Frontal cortex (tissue), 4 donors: ENCODE results near the gene NKRF. TPM values are rescaled to one million over a fixed set of nuclear protein-coding genes. Genes with fewer than 3 reads are reported as not detected.

Experiments
- DNase-seq, 2 donors: peaks; one replicate each; pipeline ENCODE4 v3.0.0; 2012; ENCODE audit warnings: low spot score in 2 of 2
- FAIRE-seq: peaks from 2 replicates; lab custom pipeline; 2012; peaks lifted over from hg19 to GRCh38; lab: Jason Lieb, UNC
- total RNA-seq: library from RNA; depleted of rRNA; stranded (reverse); fragments of >200 nt; gene quantifications from one replicate; pipeline ENCODE4 v1.2.3, GENCODE V29; 2014
- donor health status: control.
- donor health status: control.
- donor health status: control.

NKRF gene
- total RNA-seq, 1 donor from 2014 or later: 15.1 TPM

- FAIRE-seq (no peak), DNase-seq (no peak)
These were observed 11.4 kb upstream of the NKRF start for GRCh38 chrX:119617517-119618164.

- DNase-seq (no peak), FAIRE-seq (no peak)
These were observed 8.6 kb upstream of the NKRF start for GRCh38 chrX:119614776-119615175.

GRCh38 chrX:119607018-119607389 lies 780 bp upstream of the NKRF start:
- no peak for DNase-seq
- no peak for FAIRE-seq

- peak in 1 of 2 donors; percentile 45 for DNase-seq
- FAIRE-seq: no peak
These were observed 552 bp downstream of the NKRF start for GRCh38 chrX:119605464-119606279.

- FAIRE-seq: no peak
- no peak for DNase-seq
These were observed 1.3 kb downstream of the NKRF start for GRCh38 chrX:119604766-119605463.

- FAIRE-seq (no peak), DNase-seq (no peak)
These were observed 3.4 kb downstream of the NKRF start for GRCh38 chrX:119602701-119603255.

- FAIRE-seq (no peak), DNase-seq (no peak)
These were observed 16.4 kb downstream of the NKRF start for GRCh38 chrX:119589810-119590209.

- DNase-seq: no peak
- FAIRE-seq: no peak
These were observed 22.7 kb downstream of the NKRF start for GRCh38 chrX:119583431-119584059.

- FAIRE-seq (no peak), DNase-seq (no peak)
These were observed 26.8 kb downstream of the NKRF start for GRCh38 chrX:119579414-119579813.

- DNase-seq (peak; percentile 82 to 84), FAIRE-seq (no peak)
These were observed 31.6 kb downstream of the NKRF start, which contains the start of gene UBE2A for GRCh38 chrX:119574394-119575266. TSS of gene UBE2A (plus strand) at chrX:119574563. CDS start at chrX:119574712, 149 bp downstream.

GRCh38 chrX:119573840-119574393 lies 32.3 kb downstream of the NKRF start:
- FAIRE-seq (no peak), DNase-seq (peak; percentile 18 to 20)

GRCh38 chrX:119573222-119573621 lies 33.0 kb downstream of the NKRF start:
- FAIRE-seq: no peak
- no peak for DNase-seq

- no peak for DNase-seq
- no peak for FAIRE-seq
These were observed 35.8 kb downstream of the NKRF start for GRCh38 chrX:119570351-119570835.

GRCh38 chrX:119565107-119565663 lies 41.0 kb downstream of the NKRF start, which contains the start of gene STEEP1:
TSS of gene STEEP1 (minus strand) at chrX:119565409. CDS start at chrX:119565355, 54 bp downstream.
- peak; percentile 48 to 64 for DNase-seq
- no peak for FAIRE-seq

GRCh38 chrX:119552508-119552907 lies 53.7 kb downstream of the NKRF start:
- DNase-seq (no peak), FAIRE-seq (no peak)

GRCh38 chrX:119549327-119550016 lies 56.8 kb downstream of the NKRF start:
- DNase-seq: no peak
- FAIRE-seq: no peak

- FAIRE-seq (no peak), DNase-seq (no peak)
These were observed 65.0 kb downstream of the NKRF start for GRCh38 chrX:119541188-119541587.

GRCh38 chrX:119539872-119540271 lies 66.4 kb downstream of the NKRF start:
- no peak for DNase-seq

More at GRCh38 chrX:119539872-119540271, 66.4 kb downstream of the NKRF start:
- FAIRE-seq: no peak
